ENCODE measurements around the gene LRRC49.
A peak's percentile ranks its signal among the peaks of the same experiment; 100 is the strongest.

The LRRC49 gene

GRCh38 chr15:70892002-70892911 lies at the start of gene LRRC49, which contains the start of gene THAP10:
LRRC49 (plus strand) TSS chr15:70892826; CDS start chr15:70892895, 69 bp downstream.
THAP10 (minus strand) TSS chr15:70892433; CDS start chr15:70892272, 161 bp downstream.
- Histone ChIP-seq H3K4me3 (ENCODE audit: severe bottlenecking) (peak within 1 kb of the TSS; percentile 70), H3K4me1 (ENCODE audit: insufficient read depth, poor library complexity, severe bottlenecking) (peaks cover 21% of the 10 kb centered on the region), H3K27me3 (ENCODE audit: insufficient read depth, poor library complexity, severe bottlenecking) (no peaks in the 10 kb centered on the region), H3K36me3 (ENCODE audit: low read depth) (peaks cover 16% of the 10 kb centered on the region), H3K9me3 (ENCODE audit: severe bottlenecking) (no peaks in the 10 kb centered on the region), H3K27ac (ENCODE audit: poor library complexity, severe bottlenecking) (peak within 1 kb of the TSS; percentile 71)
- ATAC-seq (ENCODE audit: low read depth) = peak; percentile 97
- TF ChIP-seq CTCF (IDR thresholded peaks at IDR 0.05; ENCODE audit: poor library complexity, severe bottlenecking) = no peak
- DNase-seq (ENCODE audit: low spot score) = peak; percentile 98

- no peak for TF ChIP-seq CTCF (IDR thresholded peaks at IDR 0.05; ENCODE audit: poor library complexity, severe bottlenecking)
- Histone ChIP-seq H3K4me1 (ENCODE audit: insufficient read depth, poor library complexity, severe bottlenecking) (no peaks in the 10 kb centered on the region), H3K9me3 (ENCODE audit: severe bottlenecking) (no peaks in the 10 kb centered on the region), H3K27ac (ENCODE audit: poor library complexity, severe bottlenecking) (no peak overlapping the region), H3K27me3 (ENCODE audit: insufficient read depth, poor library complexity, severe bottlenecking) (no peaks in the 10 kb centered on the region), H3K36me3 (ENCODE audit: low read depth) (peaks cover 35% of the 10 kb centered on the region), H3K4me3 (ENCODE audit: severe bottlenecking) (no peak overlapping the region)
- ATAC-seq (ENCODE audit: low read depth) (no peak; the same call in 2 of the 3 replicates), DNase-seq (ENCODE audit: low spot score) (no peak)
Measured at GRCh38 chr15:70845602-70846360, 46.8 kb upstream of the LRRC49 start.

GRCh38 chr15:70851889-70852288 lies 40.7 kb upstream of the LRRC49 start:
- H3K27me3 ChIP-seq (ENCODE audit: insufficient read depth, poor library complexity, severe bottlenecking) = no peaks in the 10 kb centered on the region
- H3K36me3 ChIP-seq (ENCODE audit: low read depth) = peaks cover 37% of the 10 kb centered on the region
- no peak for TF ChIP-seq CTCF (IDR thresholded peaks at IDR 0.05; ENCODE audit: poor library complexity, severe bottlenecking)
- peaks cover 19% of the 10 kb centered on the region for H3K4me1 ChIP-seq (ENCODE audit: insufficient read depth, poor library complexity, severe bottlenecking)
- peak overlapping the region; percentile 70 for H3K27ac ChIP-seq (ENCODE audit: poor library complexity, severe bottlenecking)
- no peaks in the 10 kb centered on the region for H3K9me3 ChIP-seq (ENCODE audit: severe bottlenecking)
- no peak overlapping the region for H3K4me3 ChIP-seq (ENCODE audit: severe bottlenecking)
- DNase-seq (ENCODE audit: low spot score) = no peak
- ATAC-seq (ENCODE audit: low read depth) = no peak

GRCh38 chr15:70852501-70853317 lies 39.9 kb upstream of the LRRC49 start:
- peak overlapping the region; percentile 70 for H3K27ac ChIP-seq (ENCODE audit: poor library complexity, severe bottlenecking)
- no peak for TF ChIP-seq CTCF (IDR thresholded peaks at IDR 0.05; ENCODE audit: poor library complexity, severe bottlenecking)
- peak; percentile 56 for ATAC-seq (ENCODE audit: low read depth)
- peaks cover 26% of the 10 kb centered on the region for H3K4me1 ChIP-seq (ENCODE audit: insufficient read depth, poor library complexity, severe bottlenecking)
- no peak for DNase-seq (ENCODE audit: low spot score)
- H3K9me3 ChIP-seq (ENCODE audit: severe bottlenecking) = no peaks in the 10 kb centered on the region
- peaks cover 37% of the 10 kb centered on the region for H3K36me3 ChIP-seq (ENCODE audit: low read depth)
- no peaks in the 10 kb centered on the region for H3K27me3 ChIP-seq (ENCODE audit: insufficient read depth, poor library complexity, severe bottlenecking)
- peak overlapping the region; percentile 89 for H3K4me3 ChIP-seq (ENCODE audit: severe bottlenecking)

Measured in RWPE2 (cell line).